ENCODE data around the gene FOXS1. TPM values are rescaled to one million over a fixed set of nuclear protein-coding genes. Genes with fewer than 3 reads are reported as not detected.

FOXS1 gene
- total and polyA plus RNA-seq, 9 donors: 0.40 to 5.0 (median 0.69) TPM; not detected in 2

- Histone ChIP-seq H3K4me1 (ENCODE audit: insufficient read depth) (no peaks in the 10 kb centered on the region), H3K27ac (no peak overlapping the region), H3K27me3 (no peaks in the 10 kb centered on the region), H3K36me3 (no peaks in the 10 kb centered on the region), H3K4me3 (no peak overlapping the region), H3K9me3 (no peaks in the 10 kb centered on the region)
- intact Hi-C loops (cut with DNase I): no loop called here
- TF ChIP-seq CTCF (IDR thresholded peaks at IDR 0.05) (no peak), EP300 (IDR thresholded peaks at IDR 0.05) (no peak), POLR2A (IDR thresholded peaks at IDR 0.05) (no peak)
- no peak for DNase-seq
- 100% methylated on average over 1 of the region's 1 CpG for WGBS, 3 donors
These were observed 26.2 kb upstream of the FOXS1 start for GRCh38 chr20:31871618-31871954.

DNA sequence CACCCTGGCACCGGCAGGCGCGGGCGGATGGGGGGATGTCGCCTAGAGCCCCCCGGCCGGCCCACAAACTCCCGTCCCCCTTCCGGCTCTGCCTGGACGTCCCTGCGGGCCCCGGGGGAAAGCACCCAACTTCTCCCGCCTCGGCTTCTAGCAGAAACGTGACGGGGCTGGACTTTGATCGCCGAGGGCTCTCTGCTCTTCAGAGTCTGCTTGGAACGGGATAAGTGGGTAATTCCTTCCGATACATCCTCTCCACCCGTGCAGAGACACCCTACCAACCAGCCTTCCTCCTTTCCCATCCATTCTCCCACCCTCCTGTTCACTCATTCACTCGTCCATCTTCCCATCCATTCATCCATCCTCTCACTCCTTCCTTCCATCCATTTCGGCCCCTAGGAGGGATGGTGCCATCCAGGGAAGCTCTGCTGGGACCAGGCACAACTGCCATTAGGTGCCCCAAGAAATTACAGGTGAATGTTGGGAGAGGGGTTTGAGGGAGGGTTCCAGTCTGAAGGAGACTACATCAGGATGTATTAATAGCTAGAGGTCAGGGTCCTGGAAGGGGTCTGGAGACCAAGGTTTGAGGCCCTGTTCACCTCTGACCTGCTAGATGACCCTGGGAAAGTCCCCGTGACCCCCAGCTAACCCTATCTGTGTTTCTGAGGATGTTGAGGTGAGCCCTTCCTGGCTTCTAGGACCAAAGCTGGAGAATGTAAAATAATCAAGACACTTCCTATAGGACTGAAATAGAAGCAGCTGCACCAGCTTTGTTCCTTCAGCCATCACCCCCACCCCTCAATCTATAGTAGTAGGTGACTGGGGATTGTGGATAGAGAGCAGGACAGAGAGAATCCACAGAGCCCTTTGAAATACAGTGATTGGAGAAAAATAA lies 25.6 kb upstream of the FOXS1 start:
- no peaks in the 10 kb centered on the region for H3K36me3 ChIP-seq
- no peak for TF ChIP-seq POLR2A (IDR thresholded peaks at IDR 0.05)
- TF ChIP-seq CTCF (IDR thresholded peaks at IDR 0.05): no peak
- TF ChIP-seq EP300 (IDR thresholded peaks at IDR 0.05): no peak
- H3K9me3 ChIP-seq: no peaks in the 10 kb centered on the region
- intact Hi-C loops (cut with DNase I): no loop called here
- no peaks in the 10 kb centered on the region for H3K4me1 ChIP-seq (ENCODE audit: insufficient read depth)
- H3K27me3 ChIP-seq: no peaks in the 10 kb centered on the region
- peak overlapping the region; percentile 46 for H3K4me3 ChIP-seq
- DNase-seq: peak in 1 of 5 donors; percentile 37
- peak overlapping the region in 1 of 2 donors; percentile 46 for H3K27ac ChIP-seq
- 4 to 8% (median 5%) methylated on average over 24 of the region's 24 CpGs for WGBS, 3 donors

DNA sequence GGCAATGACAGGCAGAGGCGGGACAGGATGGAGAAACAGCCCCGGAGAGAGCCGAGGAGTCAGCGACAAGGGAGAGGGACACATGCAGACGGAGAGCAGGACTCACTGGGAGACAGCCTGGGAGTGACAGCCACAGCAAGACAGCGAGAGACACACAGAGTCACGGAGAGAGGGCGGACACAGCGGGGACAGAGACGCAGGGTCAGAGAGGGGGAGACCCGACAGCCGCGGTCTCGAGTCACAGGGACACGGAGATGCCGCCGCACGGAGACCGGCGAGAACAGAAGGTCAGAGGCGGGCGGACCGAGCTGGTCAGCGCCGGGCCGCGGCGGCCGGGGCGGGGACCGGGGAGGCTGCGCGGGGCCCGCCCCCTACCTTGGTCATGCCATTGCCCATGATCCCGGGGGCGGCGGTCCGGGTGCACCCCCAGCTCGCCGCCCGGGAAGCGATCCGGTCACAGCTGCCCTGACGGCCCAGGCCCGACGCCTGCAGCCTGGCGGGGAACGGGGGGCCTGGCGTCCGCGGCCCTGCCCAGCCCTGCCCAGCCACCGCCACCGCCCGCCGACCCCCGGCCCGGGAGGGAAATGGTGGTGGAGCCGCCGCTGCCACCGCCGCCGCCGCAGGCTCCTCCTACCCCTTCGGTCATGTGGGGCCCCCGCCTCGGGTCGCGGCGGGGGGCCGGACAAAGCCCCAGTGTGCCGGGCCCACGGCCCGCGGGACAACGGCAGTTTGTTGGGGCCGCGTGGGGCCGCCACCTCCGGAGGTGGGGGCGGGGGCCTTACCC lies 24.7 kb upstream of the FOXS1 start, which contains the start of the genes DUSP15 and TTLL9:
TSS of gene DUSP15 (minus strand) at position 586 of the 784 bp plus-strand sequence. CDS start at position 396, 190 bp downstream.
TSS of gene TTLL9 (plus strand) at position 693 of the 784 bp plus-strand sequence. CDS start 493 bp downstream, outside the sequence.
- no peaks in the 10 kb centered on the region for H3K9me3 ChIP-seq
- no peaks in the 10 kb centered on the region for H3K27me3 ChIP-seq
- H3K27ac ChIP-seq: peak within 1 kb of the TSS in 1 of 2 donors; percentile 46
- peak; percentile 51 to 70 (median 57) for DNase-seq
- intact Hi-C loops (cut with DNase I): no loop called here
- no peaks in the 10 kb centered on the region for H3K4me1 ChIP-seq (ENCODE audit: insufficient read depth)
- 1% methylated on average over 54 to 80 of the region's 80 CpGs for WGBS, 3 donors
- H3K4me3 ChIP-seq: peak within 1 kb of the TSS; percentile 46
- TF ChIP-seq CTCF (IDR thresholded peaks at IDR 0.05) (no peak), EP300 (IDR thresholded peaks at IDR 0.05) (no peak), POLR2A (IDR thresholded peaks at IDR 0.05) (no peak)
- no peaks in the 10 kb centered on the region for H3K36me3 ChIP-seq

DNA sequence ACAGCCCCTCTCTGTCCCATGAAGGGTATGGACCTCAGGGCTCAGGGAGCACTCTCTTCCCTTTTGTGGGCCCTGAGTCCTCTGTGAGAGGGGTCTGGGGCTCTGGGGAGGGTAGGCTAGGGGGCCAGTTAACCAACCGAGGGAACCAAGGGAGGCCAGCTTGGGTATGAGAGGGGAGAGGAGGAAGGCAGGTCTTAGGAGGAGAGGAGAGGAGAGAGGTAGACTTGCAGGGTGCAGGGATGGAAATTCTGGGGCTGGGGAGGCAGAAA lies 24.2 kb upstream of the FOXS1 start:
- intact Hi-C loops (cut with DNase I): no loop called here
- 4 to 9% (median 4%) methylated on average over 1 of the region's 1 CpG for WGBS, 3 donors
- peak overlapping the region; percentile 46 for H3K4me3 ChIP-seq
- H3K9me3 ChIP-seq: no peaks in the 10 kb centered on the region
- H3K36me3 ChIP-seq: no peaks in the 10 kb centered on the region
- H3K27me3 ChIP-seq: no peaks in the 10 kb centered on the region
- no peak overlapping the region for H3K27ac ChIP-seq
- no peaks in the 10 kb centered on the region for H3K4me1 ChIP-seq (ENCODE audit: insufficient read depth)
- no peak for DNase-seq
- no peak for TF ChIP-seq POLR2A (IDR thresholded peaks at IDR 0.05)
- no peak for TF ChIP-seq EP300 (IDR thresholded peaks at IDR 0.05)
- TF ChIP-seq CTCF (IDR thresholded peaks at IDR 0.05): no peak
